HepG2 (cell line): Measurements from ENCODE around the gene SECTM1. TPM values are rescaled to one million over a fixed set of nuclear protein-coding genes. Genes with fewer than 3 reads are reported as not detected.

Experiments used
- HIVEP1 ChIP-seq: sonication (generic); formaldehyde crosslinking; IDR thresholded peaks from 2 replicates; pipeline ENCODE4 v1.4.0; 2020; ENCODE audit warnings: mild to moderate bottlenecking, missing genetic modification reagents
- PRMT3 ChIP-seq: sonication (generic); formaldehyde crosslinking; IDR thresholded peaks from 2 replicates; pipeline ENCODE4 v1.8.1; 2022; ENCODE audit warnings: low read depth, mild to moderate bottlenecking, moderate library complexity, missing genetic modification reagents, borderline replicate concordance
- ZBTB46 ChIP-seq: sonication (generic); formaldehyde crosslinking; IDR thresholded peaks from 2 replicates; pipeline ENCODE4 v1.4.0; 2020; ENCODE audit warnings: mild to moderate bottlenecking, missing genetic modification reagents, borderline replicate concordance
- ZC3H4 ChIP-seq: sonication (generic); formaldehyde crosslinking; IDR thresholded peaks from 2 replicates; pipeline ENCODE4 v1.4.0; 2020; ENCODE audit warnings: missing genetic modification reagents, borderline replicate concordance
- ZHX2 ChIP-seq, 2 experiments: sonication (generic) in 1 of 2; formaldehyde crosslinking in 1 of 2; IDR thresholded peaks; 2 replicates each; pipeline versions ENCODE4 v1.6.1 to v1.9.0; 2014 to 2022; ENCODE audit warnings: antibody characterized with exemption in 1 of 2, borderline replicate concordance in 1 of 2, inconsistent platforms in 1 of 2, low read depth in 1 of 2, missing genetic modification reagents in 1 of 2
- ZNF207 ChIP-seq: fragments of 450-650 bp; IDR thresholded peaks from 2 replicates; pipeline ENCODE4 v1.6.1; 2016; ENCODE audit warnings: antibody characterized with exemption, borderline replicate concordance
- ZNF275 ChIP-seq: sonication (generic); formaldehyde crosslinking; IDR thresholded peaks from 2 replicates; pipeline ENCODE4 v1.8.0; 2022; ENCODE audit warnings: missing genetic modification reagents, mild to moderate bottlenecking, inconsistent platforms, borderline replicate concordance
- ZNF382 ChIP-seq: sonication (generic); formaldehyde crosslinking; IDR thresholded peaks from 2 replicates; pipeline ENCODE4 v1.5.0; 2020; ENCODE audit warnings: missing genetic modification reagents, mild to moderate bottlenecking, borderline replicate concordance
- ZNF713 ChIP-seq: sonication (generic); formaldehyde crosslinking; IDR thresholded peaks from 2 replicates; pipeline ENCODE4 v1.4.0; 2020; ENCODE audit warnings: mild to moderate bottlenecking, missing genetic modification reagents
- ZNF768 ChIP-seq: sonication (generic); formaldehyde crosslinking; IDR thresholded peaks from 2 replicates; pipeline ENCODE4 v1.4.0; 2020; ENCODE audit warnings: missing genetic modification reagents
- ZNF777 ChIP-seq: sonication (generic); formaldehyde crosslinking; IDR thresholded peaks from 2 replicates; pipeline ENCODE4 v1.4.0; 2020; ENCODE audit warnings: missing genetic modification reagents
- ZSCAN22 ChIP-seq: sonication (generic); formaldehyde crosslinking; IDR thresholded peaks from 2 replicates; pipeline ENCODE4 v1.4.0; 2020; ENCODE audit warnings: mild to moderate bottlenecking, missing genetic modification reagents
- polyA plus RNA-seq, 8 experiments: library from polyadenylated mRNA; depleted of rRNA in 3 of 8; stranded (reverse) in 7 of 8; unstranded in 1 of 8; fragments of >200 nt; fragmentation: Illumina TruSeq in 4 of 8; extraction: Trizol in 4 of 8; gene quantifications; 2 replicates each; pipeline versions ENCODE4 v1.2.1 to v1.2.3, GENCODE V29; 2011 to 2016; ENCODE audit warnings: low read depth in 4 of 8, missing spikeins in 1 of 8, mixed read lengths in 1 of 8; ENCODE audit not compliant: insufficient read depth in 1 of 8
- total RNA-seq, 5 experiments: library from RNA; depleted of rRNA; stranded (reverse); fragments of >200 nt; fragmentation: Illumina TruSeq; extraction: Trizol; gene quantifications; 2 replicates each; pipeline ENCODE4 v1.2.3, GENCODE V29; 2016; ENCODE audit warnings: low read depth in 1 of 5
- TF ChIP-seq, protein P1 (sequence below): sonication (generic); formaldehyde crosslinking; IDR thresholded peaks from 2 replicates; pipeline ENCODE4 v1.4.0; 2020; ENCODE audit warnings: mild to moderate bottlenecking, low read depth, missing genetic modification reagents
- TF ChIP-seq, protein P2 (sequence below): IDR thresholded peaks from 2 replicates; pipeline ENCODE4 v1.6.1; 2012; ENCODE audit warnings: low read depth, low read length, improper control_type of control experiment

The SECTM1 gene
- total and polyA plus RNA-seq, 2 of the 13 experiments (the other 11 are each of a cell fraction or from before 2014, with no cell fraction given) = 3.5 to 5.3 TPM

DNA sequence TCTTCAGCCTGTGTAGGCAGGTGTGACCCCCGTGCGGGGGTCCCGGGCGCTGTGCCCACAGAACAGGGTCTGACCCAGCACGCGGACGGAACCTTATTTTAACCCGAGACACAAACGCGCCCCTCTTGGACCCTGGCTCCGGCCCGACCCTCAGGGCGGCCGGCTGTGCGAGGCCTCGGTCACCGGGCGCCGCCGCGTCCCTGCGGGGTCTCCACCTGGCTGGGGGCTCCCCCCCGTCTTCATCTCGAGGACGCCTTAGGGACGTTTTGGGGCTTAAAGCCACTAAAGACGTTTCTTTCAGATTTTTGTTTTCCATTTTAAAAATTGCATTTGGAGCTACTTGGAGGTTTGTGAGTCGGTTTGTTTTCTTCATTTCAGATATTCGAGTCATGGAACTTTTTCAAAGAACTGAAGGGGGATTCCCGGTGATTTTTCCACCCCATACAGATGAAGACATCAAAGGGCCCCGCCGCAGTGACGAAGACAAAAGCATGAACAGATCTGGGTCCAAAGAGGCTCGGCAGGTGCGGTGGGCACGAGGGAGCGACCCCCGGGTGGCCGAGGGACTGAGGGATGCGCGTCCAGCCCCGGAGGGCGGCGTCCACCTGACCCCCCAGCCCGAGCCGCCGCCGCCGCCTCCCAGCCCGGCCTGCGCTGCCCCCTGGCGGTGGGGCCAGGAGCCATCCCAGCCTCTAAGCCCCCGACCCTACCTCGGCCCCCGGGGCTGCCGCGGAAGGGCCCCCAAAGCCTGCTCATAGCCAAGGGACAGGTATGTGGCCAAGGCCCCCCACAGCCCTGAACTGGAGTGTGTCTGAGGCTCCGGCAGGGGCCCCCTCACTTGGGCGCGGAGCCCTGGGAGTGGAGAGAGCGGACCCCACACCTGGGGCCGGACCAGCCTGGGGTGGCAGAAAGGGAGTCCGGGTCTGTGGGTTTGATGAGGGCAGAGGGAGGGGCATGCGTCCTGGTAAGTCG is 12.3 kb downstream of the SECTM1 start (continued):
- TF ChIP-seq, protein P1, sequence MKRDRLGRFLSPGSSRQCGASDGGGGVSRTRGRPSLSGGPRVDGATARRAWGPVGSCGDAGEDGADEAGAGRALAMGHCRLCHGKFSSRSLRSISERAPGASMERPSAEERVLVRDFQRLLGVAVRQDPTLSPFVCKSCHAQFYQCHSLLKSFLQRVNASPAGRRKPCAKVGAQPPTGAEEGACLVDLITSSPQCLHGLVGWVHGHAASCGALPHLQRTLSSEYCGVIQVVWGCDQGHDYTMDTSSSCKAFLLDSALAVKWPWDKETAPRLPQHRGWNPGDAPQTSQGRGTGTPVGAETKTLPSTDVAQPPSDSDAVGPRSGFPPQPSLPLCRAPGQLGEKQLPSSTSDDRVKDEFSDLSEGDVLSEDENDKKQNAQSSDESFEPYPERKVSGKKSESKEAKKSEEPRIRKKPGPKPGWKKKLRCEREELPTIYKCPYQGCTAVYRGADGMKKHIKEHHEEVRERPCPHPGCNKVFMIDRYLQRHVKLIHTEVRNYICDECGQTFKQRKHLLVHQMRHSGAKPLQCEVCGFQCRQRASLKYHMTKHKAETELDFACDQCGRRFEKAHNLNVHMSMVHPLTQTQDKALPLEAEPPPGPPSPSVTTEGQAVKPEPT (CRISPR knock-in tag) = no peak
- TF ChIP-seq HIVEP1 (CRISPR knock-in tag) = no peak
- TF ChIP-seq ZNF207 = no peak
- no peak for TF ChIP-seq ZNF275 (CRISPR knock-in tag)
- TF ChIP-seq ZNF382 (CRISPR knock-in tag) = no peak
- TF ChIP-seq ZNF713 (CRISPR knock-in tag) = no peak
- no peak for TF ChIP-seq ZHX2 (IDR thresholded peaks at IDR 0.05; ENCODE audit: low read depth)
- TF ChIP-seq ZHX2 (CRISPR knock-in tag; IDR thresholded peaks at IDR 0.05; ENCODE audit: borderline replicate concordance) = no peak
- TF ChIP-seq ZNF777 = no peak
- no peak for TF ChIP-seq ZBTB46 (CRISPR knock-in tag)
- TF ChIP-seq ZC3H4 (CRISPR knock-in tag) = no peak
- TF ChIP-seq, protein P2, sequence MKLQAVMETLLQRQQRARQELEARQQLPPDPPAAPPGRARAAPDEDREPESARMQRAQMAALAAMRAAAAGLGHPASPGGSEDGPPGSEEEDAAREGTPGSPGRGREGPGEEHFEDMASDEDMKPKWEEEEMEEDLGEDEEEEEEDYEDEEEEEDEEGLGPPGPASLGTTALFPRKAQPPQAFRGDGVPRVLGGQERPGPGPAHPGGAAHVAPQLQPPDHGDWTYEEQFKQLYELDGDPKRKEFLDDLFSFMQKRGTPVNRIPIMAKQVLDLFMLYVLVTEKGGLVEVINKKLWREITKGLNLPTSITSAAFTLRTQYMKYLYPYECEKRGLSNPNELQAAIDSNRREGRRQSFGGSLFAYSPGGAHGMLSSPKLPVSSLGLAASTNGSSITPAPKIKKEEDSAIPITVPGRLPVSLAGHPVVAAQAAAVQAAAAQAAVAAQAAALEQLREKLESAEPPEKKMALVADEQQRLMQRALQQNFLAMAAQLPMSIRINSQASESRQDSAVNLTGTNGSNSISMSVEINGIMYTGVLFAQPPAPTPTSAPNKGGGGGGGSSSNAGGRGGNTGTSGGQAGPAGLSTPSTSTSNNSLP = no peak
- no peak; the same call in 1 of the 2 replicates for TF ChIP-seq ZNF768
- TF ChIP-seq ZSCAN22 (CRISPR knock-in tag) = no peak
- TF ChIP-seq PRMT3 (CRISPR knock-in tag) = no peak
